ENCODE data around the gene TTLL10.

TTLL10 gene

GRCh38 chr1:1173793-1174415 is at the start of gene TTLL10:
Gene TTLL10, plus strand, starts transcription at chr1:1173880. Its CDS starts 5,336 bp downstream, at chr1:1179216.
- H3K4me3 ChIP-seq: no peak within 1 kb of the TSS
- no peak within 1 kb of the TSS for H3K27ac ChIP-seq

GRCh38 chr1:1124508-1124785 is 49.2 kb upstream of the TTLL10 start:
- Histone ChIP-seq H3K4me3 (no peak overlapping the region), H3K27ac (no peak overlapping the region)

- no peak overlapping the region for H3K4me3 ChIP-seq
- no peak overlapping the region for H3K27ac ChIP-seq
Observed at GRCh38 chr1:1124786-1125642, 48.7 kb upstream of the TTLL10 start.

- no peak overlapping the region for H3K27ac ChIP-seq
- H3K4me3 ChIP-seq: no peak overlapping the region
Observed at GRCh38 chr1:1125945-1126344, 47.7 kb upstream of the TTLL10 start.

GRCh38 chr1:1127551-1128451 is 45.9 kb upstream of the TTLL10 start:
- no peak overlapping the region for H3K27ac ChIP-seq
- no peak overlapping the region for H3K4me3 ChIP-seq

- Histone ChIP-seq H3K4me3 (no peak overlapping the region), H3K27ac (no peak overlapping the region)
Observed at GRCh38 chr1:1128454-1129139, 45.1 kb upstream of the TTLL10 start.

GRCh38 chr1:1129381-1129821 is 44.3 kb upstream of the TTLL10 start:
- no peak overlapping the region for H3K4me3 ChIP-seq
- H3K27ac ChIP-seq: no peak overlapping the region

- H3K27ac ChIP-seq: no peak overlapping the region
- no peak overlapping the region for H3K4me3 ChIP-seq
Observed at GRCh38 chr1:1130206-1131120, 43.2 kb upstream of the TTLL10 start.

GRCh38 chr1:1132042-1132950 is 41.4 kb upstream of the TTLL10 start:
- H3K4me3 ChIP-seq: no peak overlapping the region
- peak overlapping the region in 1 of 21 experiments; percentile 25 for H3K27ac ChIP-seq

GRCh38 chr1:1132956-1133750 is 40.5 kb upstream of the TTLL10 start:
- Histone ChIP-seq H3K4me3 (no peak overlapping the region), H3K27ac (peak overlapping the region in 2 of 21 experiments; percentile 25 to 36)

GRCh38 chr1:1134300-1134970 is 39.2 kb upstream of the TTLL10 start:
- H3K27ac ChIP-seq: peak overlapping the region in 4 of 21 experiments; percentile 15 to 62 (median 37)

GRCh38 chr1:1135339-1136136 is 38.1 kb upstream of the TTLL10 start:
- Histone ChIP-seq H3K27ac (peak overlapping the region in 5 of 21 experiments; percentile 5 to 80 (median 30)), H3K4me3 (no peak overlapping the region)

More at GRCh38 chr1:1134300-1134970, 39.2 kb upstream of the TTLL10 start:
- H3K4me3 ChIP-seq: no peak overlapping the region

- peak overlapping the region in 7 of 21 experiments; percentile 7 to 80 (median 55) for H3K27ac ChIP-seq
- H3K4me3 ChIP-seq: peak overlapping the region; percentile 0 to 22 (median 9)
Observed at GRCh38 chr1:1136547-1137230, 37.0 kb upstream of the TTLL10 start.

- Histone ChIP-seq H3K27ac (peak overlapping the region in 6 of 21 experiments; percentile 25 to 80 (median 59)), H3K4me3 (peak overlapping the region; percentile 0 to 22 (median 9))
Observed at GRCh38 chr1:1137256-1138045, 36.2 kb upstream of the TTLL10 start.

All from skin epidermis (tissue), 12 donors.